ENCODE results near the gene GTPBP1.

DNA sequence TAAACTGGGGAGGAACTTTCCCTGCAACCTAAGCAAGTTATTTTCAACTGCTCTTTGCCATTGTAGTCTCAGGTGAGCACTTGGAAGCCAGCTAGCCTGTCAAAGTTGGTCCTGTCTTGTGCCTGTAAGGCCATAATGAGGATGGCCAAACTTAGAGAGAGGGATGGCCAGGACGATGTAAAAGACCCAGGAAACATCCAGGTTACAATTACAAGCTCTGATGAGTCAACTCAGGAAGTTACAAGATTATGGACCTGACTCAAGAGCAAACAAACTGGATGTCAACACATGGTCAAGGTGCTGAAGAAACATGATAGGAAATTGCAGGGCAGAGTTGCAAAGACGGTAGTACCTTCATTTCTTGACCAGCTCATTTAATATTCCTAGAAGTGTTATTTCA is 1.6 kb downstream of the GTPBP1 start:
- TF ChIP-seq, protein P1, sequence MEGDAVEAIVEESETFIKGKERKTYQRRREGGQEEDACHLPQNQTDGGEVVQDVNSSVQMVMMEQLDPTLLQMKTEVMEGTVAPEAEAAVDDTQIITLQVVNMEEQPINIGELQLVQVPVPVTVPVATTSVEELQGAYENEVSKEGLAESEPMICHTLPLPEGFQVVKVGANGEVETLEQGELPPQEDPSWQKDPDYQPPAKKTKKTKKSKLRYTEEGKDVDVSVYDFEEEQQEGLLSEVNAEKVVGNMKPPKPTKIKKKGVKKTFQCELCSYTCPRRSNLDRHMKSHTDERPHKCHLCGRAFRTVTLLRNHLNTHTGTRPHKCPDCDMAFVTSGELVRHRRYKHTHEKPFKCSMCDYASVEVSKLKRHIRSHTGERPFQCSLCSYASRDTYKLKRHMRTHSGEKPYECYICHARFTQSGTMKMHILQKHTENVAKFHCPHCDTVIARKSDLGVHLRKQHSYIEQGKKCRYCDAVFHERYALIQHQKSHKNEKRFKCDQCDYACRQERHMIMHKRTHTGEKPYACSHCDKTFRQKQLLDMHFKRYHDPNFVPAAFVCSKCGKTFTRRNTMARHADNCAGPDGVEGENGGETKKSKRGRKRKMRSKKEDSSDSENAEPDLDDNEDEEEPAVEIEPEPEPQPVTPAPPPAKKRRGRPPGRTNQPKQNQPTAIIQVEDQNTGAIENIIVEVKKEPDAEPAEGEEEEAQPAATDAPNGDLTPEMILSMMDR (IDR thresholded peaks at IDR 0.05; ENCODE audit: low read depth, low read length, poor library complexity, severe bottlenecking) = no peak
- TF ChIP-seq EZH2phosphoT487 (IDR thresholded peaks at IDR 0.05; ENCODE audit: borderline replicate concordance, low read length) = no peak
